Keratinocyte (primary cell): Measurements from ENCODE around the gene TYR.

Experiments used
- CTCF ChIP-seq, 3 experiments: IDR thresholded peaks in 1 of 3; conservative IDR thresholded peaks in 1 of 3; optimal IDR thresholded peaks in 1 of 3; 2 replicates in 2 of 3; 3 replicates in 1 of 3; pipeline versions ENCODE3 to v1.5.1; 2011; ENCODE audit warnings: low read length in 3 of 3, mild to moderate bottlenecking in 3 of 3, moderate library complexity in 2 of 3, control low read depth in 1 of 3, inconsistent platforms in 1 of 3; ENCODE audit not compliant: insufficient read depth in 2 of 3; ENCODE audit errors: extremely low read depth in 1 of 3
- EZH2 ChIP-seq: IDR thresholded peaks from one replicate; pipeline ENCODE4 v1.6.1; 2012; ENCODE audit warnings: inconsistent platforms, mild to moderate bottlenecking, low read length, moderate library complexity

- TF ChIP-seq EZH2 (no peak), CTCF (optimal IDR thresholded peaks at IDR 0.05 in 1 of 3, IDR thresholded peaks at IDR 0.05 in 1 of 3, conservative IDR thresholded peaks at IDR 0.05 in 1 of 3; ENCODE audit: extremely low read depth in 1 of 3, insufficient read depth in 2 of 3, low read length in 3 of 3) (no peak)
These were observed at the start of gene TYR for GRCh38 chr11:89177691-89178231.
